Neuronal stem cell (in vitro differentiated cells): ENCODE measurements around the gene GLB1L3.

ENCODE experiments used
- DNase-seq: peaks from one replicate; pipeline ENCODE4 v3.0.0-alpha.2; 2013; ENCODE audit warnings: low spot score
- H2AFZ ChIP-seq: one replicate; pipeline ENCODE4 v1.6.1; 2013; ENCODE audit warnings: mild to moderate bottlenecking, low read length, inconsistent platforms
- H2AK5ac ChIP-seq: 2 replicates; pipeline ENCODE4 v1.6.1; 2013; ENCODE audit warnings: low read depth, mild to moderate bottlenecking, inconsistent platforms, low read length, moderate library complexity, mixed read lengths
- H2BK120ac ChIP-seq: 2 replicates; pipeline ENCODE4 v1.6.1; 2013; ENCODE audit warnings: low read depth, mild to moderate bottlenecking, inconsistent platforms, low read length, moderate library complexity, mixed read lengths
- H2BK12ac ChIP-seq: one replicate; pipeline ENCODE4 v1.6.1; 2013; ENCODE audit warnings: low read length, inconsistent platforms
- H2BK15ac ChIP-seq: 2 replicates; pipeline ENCODE4 v1.6.1; 2013; ENCODE audit warnings: mild to moderate bottlenecking, low read length, inconsistent platforms, mixed read lengths
- H2BK5ac ChIP-seq: one replicate; pipeline ENCODE4 v1.6.1; 2013; ENCODE audit warnings: inconsistent platforms, mild to moderate bottlenecking, low read length, moderate library complexity
- H3K14ac ChIP-seq: one replicate; pipeline ENCODE4 v1.6.1; 2013; ENCODE audit warnings: low read length, inconsistent platforms
- H3K18ac ChIP-seq: 2 replicates; pipeline ENCODE4 v1.6.1; 2013; ENCODE audit warnings: low read length, inconsistent platforms
- H3K23ac ChIP-seq: 2 replicates; pipeline ENCODE4 v1.6.1; 2013; ENCODE audit warnings: low read depth, mild to moderate bottlenecking, mixed read lengths, low read length, inconsistent platforms; ENCODE audit not compliant: poor library complexity
- H3K27ac ChIP-seq: replicated peaks from 3 replicates; pipeline ENCODE4 v1.5.1; 2013; ENCODE audit warnings: low read length, inconsistent platforms
- H3K27me3 ChIP-seq, 3 experiments: 2 replicates each; pipeline ENCODE4 v1.6.1; 2013; ENCODE audit warnings: low read length in 3 of 3, mild to moderate bottlenecking in 2 of 3, inconsistent platforms in 1 of 3, low read depth in 1 of 3, mixed read lengths in 1 of 3, moderate library complexity in 1 of 3; ENCODE audit not compliant: control insufficient read depth in 3 of 3, insufficient read depth in 3 of 3
- H3K36me3 ChIP-seq, 2 donors: replicated peaks in 1 of 2; 2 replicates each; pipeline ENCODE4 v1.6.1; 2013; ENCODE audit warnings: low read length in 2 of 2; ENCODE audit not compliant: control insufficient read depth in 2 of 2, insufficient read depth in 2 of 2
- H3K4ac ChIP-seq: 2 replicates; pipeline ENCODE4 v1.6.1; 2013; ENCODE audit warnings: inconsistent platforms, mild to moderate bottlenecking, low read length, moderate library complexity
- H3K4me1 ChIP-seq, 2 donors: 1 replicate in 1 of 2; 2 replicates in 1 of 2; pipeline ENCODE4 v1.6.1; 2013; ENCODE audit warnings: low read length in 2 of 2, low read depth in 1 of 2; ENCODE audit not compliant: control insufficient read depth in 2 of 2, insufficient read depth in 1 of 2
- H3K4me2 ChIP-seq: one replicate; pipeline ENCODE4 v1.6.1; 2013; ENCODE audit warnings: mild to moderate bottlenecking, low read length, inconsistent platforms; ENCODE audit not compliant: insufficient read depth, poor library complexity, severe bottlenecking
- H3K4me3 ChIP-seq, 2 donors: 2 replicates each; pipeline ENCODE4 v1.5.1; 2013; ENCODE audit warnings: low read length in 2 of 2, mild to moderate bottlenecking in 2 of 2, inconsistent platforms in 1 of 2, moderate library complexity in 1 of 2
- H3K79me1 ChIP-seq: one replicate; pipeline ENCODE4 v1.6.1; 2013; ENCODE audit warnings: low read depth, mild to moderate bottlenecking, inconsistent platforms, low read length, moderate library complexity
- H3K9ac ChIP-seq: one replicate; pipeline ENCODE4 v1.6.1; 2013; ENCODE audit warnings: mild to moderate bottlenecking, low read depth, low read length, inconsistent platforms; ENCODE audit not compliant: poor library complexity
- H3K9me3 ChIP-seq, 2 donors: replicated peaks in 1 of 2; 2 replicates each; pipeline versions ENCODE3 to v1.6.1; 2013; ENCODE audit warnings: low read length in 2 of 2, mild to moderate bottlenecking in 2 of 2, inconsistent platforms in 1 of 2, low read depth in 1 of 2, mixed read lengths in 1 of 2, moderate library complexity in 1 of 2; ENCODE audit not compliant: control insufficient read depth in 2 of 2, insufficient read depth in 1 of 2
- H4K8ac ChIP-seq: one replicate; pipeline ENCODE4 v1.6.1; 2013; ENCODE audit warnings: low read depth, mild to moderate bottlenecking, inconsistent platforms, low read length, moderate library complexity
- H4K91ac ChIP-seq: one replicate; pipeline ENCODE4 v1.6.1; 2013; ENCODE audit warnings: low read length, low read depth, mild to moderate bottlenecking, inconsistent platforms; ENCODE audit not compliant: poor library complexity
- WGBS, 2 donors: extraction: QIAGEN DNeasy Blood & Tissue Kit; methylation state at CpG; one replicate each; pipeline ENCODE4 v1.1.7; 2013; ENCODE audit warnings: missing lambda C conversion rate in 2 of 2, mixed read lengths in 1 of 2; ENCODE audit not compliant: insufficient read length in 2 of 2, insufficient replicate concordance in 1 of 2; ENCODE audit errors: extremely low coverage in 2 of 2; 5-methylcytosine and 5-hydroxymethylcytosine counted together

GLB1L3 gene

DNA sequence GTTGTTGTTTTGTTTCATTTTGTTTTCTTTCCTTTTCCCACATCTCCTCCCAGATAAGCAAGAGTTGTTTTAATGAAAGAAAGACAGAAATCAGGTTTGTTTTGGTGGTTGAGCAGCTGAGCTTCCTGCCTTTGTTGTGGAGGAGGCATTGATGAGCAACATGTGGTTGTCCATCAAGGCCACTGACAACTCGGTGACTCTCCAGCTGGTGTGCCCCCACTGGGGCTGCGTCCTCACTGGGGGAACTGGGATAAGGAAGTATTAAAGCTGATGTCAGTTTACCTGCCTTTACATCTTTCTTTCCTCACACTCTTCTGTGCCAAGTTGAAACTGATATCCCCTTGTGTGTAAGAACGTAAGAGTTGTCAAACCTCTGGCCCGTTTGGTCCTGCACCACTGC, 45.8 kb upstream of the GLB1L3 start:
- H3K4me1 ChIP-seq = peaks cover 6 to 7% of the 10 kb centered on the region in 2 donors
- H4K91ac ChIP-seq = no peak overlapping the region
- no peak overlapping the region for H2BK5ac ChIP-seq
- no peak overlapping the region for H3K9ac ChIP-seq
- no peak for DNase-seq
- no peak overlapping the region for H3K27ac ChIP-seq
- no peak overlapping the region for H2AK5ac ChIP-seq
- H3K23ac ChIP-seq = no peak overlapping the region
- no peak overlapping the region for H3K18ac ChIP-seq
- H3K79me1 ChIP-seq = peaks cover 3% of the 10 kb centered on the region
- H2BK120ac ChIP-seq = no peak overlapping the region
- no peak overlapping the region for H3K4me3 ChIP-seq
- H2BK15ac ChIP-seq = no peak overlapping the region
- no peak overlapping the region for H2BK12ac ChIP-seq
- no peaks in the 10 kb centered on the region for H3K9me3 ChIP-seq
- H3K4ac ChIP-seq = no peak overlapping the region
- peaks cover 0 to 8% of the 10 kb centered on the region in 2 donors for H3K36me3 ChIP-seq
- H3K27me3 ChIP-seq = peaks cover 0 to 4% (median 0%) of the 10 kb centered on the region in 3 experiments
- no peak overlapping the region for H3K4me2 ChIP-seq
- no CpG with 5 or more reads among the region's 4 CpGs for WGBS, 2 donors
- no peak overlapping the region for H2AFZ ChIP-seq
- H4K8ac ChIP-seq = no peak overlapping the region
- H3K14ac ChIP-seq = no peak overlapping the region

DNA sequence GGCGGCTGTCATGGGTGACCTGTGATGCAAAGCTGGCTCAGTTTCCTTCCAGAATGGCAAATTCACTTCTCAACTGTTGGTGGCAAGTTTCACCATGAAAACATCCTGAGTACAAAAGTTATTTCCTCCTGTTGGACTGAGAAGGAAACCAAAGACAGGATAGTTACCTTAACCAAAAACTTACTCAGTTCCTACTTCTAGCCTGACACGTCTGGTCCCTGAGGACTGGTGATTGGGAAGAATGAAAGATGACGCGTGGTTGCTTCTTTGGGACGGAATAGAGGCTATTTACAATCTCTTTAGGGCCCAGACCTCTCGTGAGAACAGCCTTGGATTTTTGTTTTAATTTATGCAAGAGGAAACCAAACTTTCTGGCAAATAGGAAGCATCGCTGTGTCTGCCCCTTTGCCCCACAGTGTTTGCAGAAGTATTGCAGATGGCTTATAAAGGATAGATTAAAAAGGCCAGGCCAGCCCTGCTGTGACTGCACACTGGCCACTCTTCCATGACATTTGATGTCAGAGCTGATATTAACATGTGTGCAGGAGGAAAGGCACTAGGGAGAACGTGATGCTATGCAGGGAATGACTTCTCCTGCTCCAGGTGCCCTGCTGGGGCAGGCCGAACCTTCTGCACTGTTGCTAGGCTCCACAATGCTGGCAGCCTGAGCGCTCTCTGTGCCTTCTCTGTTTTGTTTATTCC, 44.1 kb upstream of the GLB1L3 start:
- no peak overlapping the region for H2BK120ac ChIP-seq
- H2BK15ac ChIP-seq = no peak overlapping the region
- no peak overlapping the region for H2BK5ac ChIP-seq
- H4K91ac ChIP-seq = no peak overlapping the region
- no peak overlapping the region for H4K8ac ChIP-seq
- H3K9me3 ChIP-seq = no peaks in the 10 kb centered on the region
- no peak overlapping the region for H3K4me2 ChIP-seq
- no peak overlapping the region for H3K27ac ChIP-seq
- no peak overlapping the region for H2AK5ac ChIP-seq
- no peak overlapping the region for H3K18ac ChIP-seq
- peaks cover 0 to 14% of the 10 kb centered on the region in 2 donors for H3K36me3 ChIP-seq
- H3K9ac ChIP-seq = no peak overlapping the region
- no peaks in the 10 kb centered on the region for H3K27me3 ChIP-seq
- H3K4ac ChIP-seq = no peak overlapping the region
- peaks cover 0 to 2% of the 10 kb centered on the region in 2 donors for H3K4me1 ChIP-seq
- H3K23ac ChIP-seq = no peak overlapping the region
- H3K79me1 ChIP-seq = peaks cover 2% of the 10 kb centered on the region
- no peak overlapping the region for H3K4me3 ChIP-seq
- WGBS, 2 donors = no CpG with 5 or more reads among the region's 10 CpGs
- H3K14ac ChIP-seq = no peak overlapping the region
- H2AFZ ChIP-seq = no peak overlapping the region
- H2BK12ac ChIP-seq = no peak overlapping the region
- no peak for DNase-seq

DNA sequence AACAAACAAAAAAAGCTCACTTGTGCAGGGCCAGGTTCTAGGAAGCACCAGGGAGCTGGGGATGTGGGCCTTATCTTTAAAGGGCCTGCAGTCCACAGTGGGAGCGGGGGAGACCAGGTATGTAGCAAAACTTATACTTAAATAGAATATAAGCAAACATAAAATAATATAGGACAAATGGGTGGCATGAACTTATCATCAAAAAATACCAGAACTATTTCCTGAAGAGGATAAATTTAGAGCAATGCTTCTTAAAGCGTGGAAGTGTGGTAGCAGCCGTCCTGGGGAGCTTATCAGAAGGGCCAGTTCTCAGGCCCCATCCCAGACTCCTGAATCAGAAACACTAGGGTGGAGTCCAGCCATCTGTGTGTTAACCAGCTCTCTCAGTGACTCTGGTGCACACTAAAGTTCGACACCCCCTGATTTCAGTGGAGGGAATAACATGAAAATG, 42.4 kb upstream of the GLB1L3 start:
- no CpG with 5 or more reads among the region's 4 CpGs for WGBS, 2 donors
- Histone ChIP-seq H2BK5ac (no peak overlapping the region), H3K14ac (no peak overlapping the region), H3K79me1 (peaks cover 2% of the 10 kb centered on the region), H3K27ac (no peak overlapping the region), H2AK5ac (no peak overlapping the region), H3K18ac (no peak overlapping the region), H3K9me3 (no peaks in the 10 kb centered on the region), H3K27me3 (no peaks in the 10 kb centered on the region), H3K4ac (no peak overlapping the region), H2AFZ (no peak overlapping the region), H2BK15ac (no peak overlapping the region), H3K4me2 (no peak overlapping the region), H4K91ac (no peak overlapping the region), H3K36me3 (peaks cover 0 to 14% of the 10 kb centered on the region in 2 donors), H3K9ac (no peak overlapping the region), H3K4me3 (no peak overlapping the region), H2BK120ac (no peak overlapping the region), H3K23ac (no peak overlapping the region), H4K8ac (no peak overlapping the region), H2BK12ac (no peak overlapping the region), H3K4me1 (peaks cover 0 to 2% of the 10 kb centered on the region in 2 donors)
- DNase-seq = no peak

DNA sequence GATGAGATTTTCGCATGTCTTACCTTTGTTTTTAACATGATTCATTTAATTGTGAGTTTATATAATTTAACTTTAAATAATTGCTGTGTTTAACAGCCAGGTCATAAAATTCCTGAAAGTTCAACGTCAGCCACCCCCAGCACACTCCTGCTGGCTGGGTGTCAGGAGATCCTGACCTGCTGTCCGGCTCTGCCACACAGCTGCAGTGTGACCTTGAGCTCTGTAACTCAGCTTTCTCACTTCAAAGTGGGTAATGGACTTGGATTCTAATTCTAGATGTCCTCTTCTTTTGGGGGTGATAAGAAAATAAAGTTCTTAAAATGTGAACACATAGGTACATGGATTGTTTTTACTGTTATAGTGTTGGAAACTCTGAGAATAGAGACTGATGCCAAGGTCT, 40.8 kb upstream of the GLB1L3 start:
- no CpG with 5 or more reads among the region's 3 CpGs for WGBS, 2 donors
- Histone ChIP-seq H2BK12ac (no peak overlapping the region), H3K27me3 (no peaks in the 10 kb centered on the region), H3K4me3 (no peak overlapping the region), H2AFZ (no peak overlapping the region), H3K79me1 (peaks cover 2% of the 10 kb centered on the region), H3K4me1 (no peaks in the 10 kb centered on the region), H3K23ac (no peak overlapping the region), H4K91ac (no peak overlapping the region), H3K4ac (no peak overlapping the region), H4K8ac (no peak overlapping the region), H3K14ac (no peak overlapping the region), H3K9ac (no peak overlapping the region), H2BK5ac (no peak overlapping the region), H3K36me3 (peaks cover 0 to 29% of the 10 kb centered on the region in 2 donors), H3K27ac (no peak overlapping the region), H2BK120ac (no peak overlapping the region), H2AK5ac (no peak overlapping the region), H3K4me2 (no peak overlapping the region), H2BK15ac (no peak overlapping the region), H3K18ac (no peak overlapping the region), H3K9me3 (no peaks in the 10 kb centered on the region)
- DNase-seq = no peak
